Left ventricle myocardium inferior (tissue), 1 donor: ENCODE data around the gene BLOC1S2. TPM values are rescaled to one million over a fixed set of nuclear protein-coding genes. Genes with fewer than 3 reads are reported as not detected.
"Not testable (repeated sequence)": the region's sequence is repeated elsewhere in the genome, so short reads cannot be mapped to it uniquely, and the experiment has no call there.

Experiments used
- DNase-seq: peaks from one replicate; pipeline ENCODE4 v3.0.0-alpha.2; 2020
- H3K27ac ChIP-seq: fragments of 200-600 bp; replicated peaks from 2 replicates; pipeline ENCODE4 v1.8.0; 2021
- H3K27me3 ChIP-seq: fragments of 200-600 bp; 2 replicates; pipeline ENCODE4 v1.8.0; 2021; ENCODE audit warnings: low read depth
- H3K36me3 ChIP-seq: fragments of 200-600 bp; 2 replicates; pipeline ENCODE4 v1.8.0; 2021
- H3K4me1 ChIP-seq: fragments of 200-600 bp; 2 replicates; pipeline ENCODE4 v1.8.0; 2021
- H3K4me3 ChIP-seq: fragments of 200-600 bp; 2 replicates; pipeline ENCODE4 v1.8.0; 2021; ENCODE audit warnings: mild to moderate bottlenecking, moderate library complexity
- H3K9me3 ChIP-seq: fragments of 200-600 bp; replicated peaks from 2 replicates; pipeline ENCODE4 v1.8.0; 2021
- CTCF ChIP-seq: fragments of 200-600 bp; IDR thresholded peaks from 2 replicates; pipeline ENCODE4 v1.8.0; 2021; ENCODE audit warnings: antibody characterized with exemption, mild to moderate bottlenecking, borderline replicate concordance
- intact Hi-C: fragments of 100-400 bp; cut with micrococcal nuclease; formaldehyde crosslinking; loops from one replicate; pipeline ENCODE4 v1.11.0; 2022
- total RNA-seq: library from RNA; stranded (reverse); fragmentation: NEBNext Ultra II Directional; extraction: Animal tissue kit (Norgen Biotek cat#: 25700); gene quantifications from one replicate; pipeline ENCODE4 v1.2.1, GENCODE V29; 2021
- donor health status: DM: no; HTN: yes; CAD: no; lungs with severe emphysema.

Gene BLOC1S2
- total RNA-seq, 1 donor from 2014 or later, result 21.0 TPM

DNA sequence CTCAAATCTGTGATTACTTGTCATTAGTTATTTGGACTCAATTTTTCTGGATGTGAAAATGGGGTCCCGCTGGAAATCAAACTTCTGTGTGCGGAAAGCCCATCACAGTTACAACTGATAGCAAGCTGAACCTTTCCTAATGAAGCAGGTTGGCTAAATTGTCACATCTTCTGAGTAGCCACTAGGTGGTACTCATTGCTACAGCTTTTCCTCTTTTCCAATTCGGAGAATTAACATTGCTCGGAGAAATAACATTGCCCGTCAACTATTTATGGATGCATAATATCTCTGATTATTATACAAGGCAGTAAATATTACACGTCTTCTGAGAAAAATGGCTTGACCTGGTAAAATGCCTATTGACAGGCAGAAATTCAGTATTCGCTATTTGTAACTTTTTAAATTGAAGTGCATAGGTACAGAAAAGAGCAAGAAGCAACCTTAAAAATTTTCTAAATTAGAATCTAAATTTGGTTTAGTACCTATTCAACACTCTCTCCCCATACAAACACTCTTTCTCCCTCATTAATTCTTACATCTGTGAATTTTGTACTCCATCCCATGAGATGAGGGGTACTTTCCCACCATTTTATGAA lies 17.3 kb upstream of the BLOC1S2 start:
- Histone ChIP-seq H3K27me3 (peaks cover 62% of the 10 kb centered on the region), H3K9me3 (peaks cover 14% of the 10 kb centered on the region), H3K27ac (no peak overlapping the region), H3K4me1 (no peaks in the 10 kb centered on the region), H3K4me3 (no peak overlapping the region), H3K36me3 (no peaks in the 10 kb centered on the region)
- DNase-seq, result no peak
- peak; percentile 64 for TF ChIP-seq CTCF
- intact Hi-C loops, result no loop called here

DNA sequence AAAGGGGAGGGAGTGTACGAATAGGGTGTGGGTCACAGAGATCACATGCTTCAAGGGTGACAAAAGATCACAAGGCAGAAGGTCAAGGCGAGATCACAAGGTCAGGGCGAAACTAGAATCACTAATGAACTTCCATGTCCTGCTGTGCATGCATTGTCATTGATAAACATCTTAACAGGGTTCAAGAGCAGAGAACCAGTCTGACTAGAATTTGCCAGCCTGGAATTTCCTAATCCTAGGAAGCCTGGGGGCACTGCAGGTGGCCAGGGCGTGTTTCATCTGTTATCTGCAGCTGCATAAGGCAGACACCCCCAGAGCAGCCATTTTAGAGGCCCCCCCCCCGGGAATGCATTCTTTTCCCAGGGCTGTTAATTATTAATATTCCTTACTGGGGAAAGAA lies 14.6 kb upstream of the BLOC1S2 start:
- H3K4me3 ChIP-seq, DNase-seq, H3K36me3 ChIP-seq, intact Hi-C loops, H3K4me1 ChIP-seq, H3K27ac ChIP-seq: not testable (repeated sequence)
- H3K9me3 ChIP-seq, result peaks cover 14% of the 10 kb centered on the region
- H3K27me3 ChIP-seq, result peaks cover 61% of the 10 kb centered on the region

- Histone ChIP-seq H3K36me3 (no peaks in the 10 kb centered on the region), H3K27me3 (peaks cover 70% of the 10 kb centered on the region), H3K4me1 (no peaks in the 10 kb centered on the region), H3K4me3 (no peak overlapping the region), H3K27ac (no peak overlapping the region), H3K9me3 (peaks cover 14% of the 10 kb centered on the region)
- TF ChIP-seq CTCF, result no peak
- intact Hi-C loops, result no loop called here
- DNase-seq, result no peak
Observed at GRCh38 chr10:100297242-100297641, 10.8 kb upstream of the BLOC1S2 start.

GRCh38 chr10:100293066-100293465 lies 6.6 kb upstream of the BLOC1S2 start:
- peaks cover 50% of the 10 kb centered on the region for H3K27me3 ChIP-seq
- no peaks in the 10 kb centered on the region for H3K9me3 ChIP-seq
- H3K27ac ChIP-seq, result no peak overlapping the region
- H3K36me3 ChIP-seq, result no peaks in the 10 kb centered on the region
- H3K4me3 ChIP-seq, result no peak overlapping the region
- no peak for DNase-seq
- H3K4me1 ChIP-seq, result no peaks in the 10 kb centered on the region
- intact Hi-C loops, result no loop called here
- no peak for TF ChIP-seq CTCF

DNA sequence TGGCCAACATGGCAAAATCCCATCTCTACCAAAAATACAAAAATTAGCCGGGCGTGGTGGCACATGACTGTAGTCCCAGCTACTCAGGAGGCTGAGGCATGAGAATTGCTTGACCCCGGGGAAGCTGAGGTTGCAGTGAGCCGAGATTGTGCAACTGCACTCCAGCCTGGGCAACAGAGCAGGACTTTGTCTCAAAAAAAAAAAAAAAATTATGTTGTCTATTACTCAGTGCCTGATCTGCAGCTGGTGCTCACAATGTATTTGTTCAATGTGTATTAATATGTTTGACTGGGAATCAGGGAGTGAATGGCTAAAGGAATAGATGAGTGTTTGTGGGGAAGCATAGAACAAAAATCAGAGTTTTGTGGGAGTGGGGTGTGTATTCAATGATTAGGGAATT lies 5.8 kb upstream of the BLOC1S2 start:
- H3K36me3 ChIP-seq, H3K4me1 ChIP-seq, intact Hi-C loops, DNase-seq, H3K4me3 ChIP-seq, H3K9me3 ChIP-seq: not testable (repeated sequence)
- Histone ChIP-seq H3K27me3 (peaks cover 44% of the 10 kb centered on the region), H3K27ac (peak overlapping the region; percentile 23)

DNA sequence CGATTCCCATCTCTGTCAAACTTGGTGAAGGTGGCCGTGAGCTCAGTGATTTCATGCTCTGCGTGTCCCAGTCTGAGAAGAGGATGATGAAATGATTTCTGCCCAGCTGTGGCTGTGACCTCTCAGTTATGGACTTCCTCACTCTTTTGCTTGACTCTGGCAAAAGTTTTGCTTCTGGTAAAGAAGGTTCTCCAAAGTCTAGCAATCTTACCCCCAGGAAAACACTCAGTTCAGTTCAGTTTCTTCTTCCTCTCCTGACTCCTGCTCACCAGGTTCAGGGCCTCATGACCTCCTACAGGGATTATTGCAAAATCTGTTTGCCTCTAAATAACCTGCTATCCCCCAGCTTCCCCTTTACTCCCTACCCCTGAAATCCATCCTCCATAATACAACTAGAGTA lies 4.9 kb upstream of the BLOC1S2 start:
- Histone ChIP-seq H3K27me3 (peaks cover 35% of the 10 kb centered on the region), H3K36me3 (no peaks in the 10 kb centered on the region), H3K4me3 (no peak overlapping the region), H3K4me1 (peaks cover 7% of the 10 kb centered on the region), H3K9me3 (no peaks in the 10 kb centered on the region), H3K27ac (no peak overlapping the region)
- intact Hi-C loops, result no loop called here
- no peak for TF ChIP-seq CTCF
- DNase-seq, result no peak
